H1 (cell line): ENCODE data around the gene SBDS. TPM values are rescaled to one million over a fixed set of nuclear protein-coding genes. Genes with fewer than 3 reads are reported as not detected.
"Not testable (repeated sequence)": the region's sequence is repeated elsewhere in the genome, so short reads cannot be mapped to it uniquely, and the experiment has no call there.

ENCODE experiments used
- CTCF ChIA-PET: fragments of 300-600 bp; sonication (Branson Sonifier 250); formaldehyde crosslinking; loops from one replicate; lab custom pipeline; 2021; ENCODE audit not compliant: partially characterized antibody; lab: Charles Lee
- POLR2A ChIA-PET: fragments of 300-600 bp; sonication (Branson Sonifier 250); formaldehyde crosslinking; loops from one replicate; lab custom pipeline; 2021; ENCODE audit warnings: inconsistent platforms; ENCODE audit not compliant: partially characterized antibody; lab: Charles Lee
- DNase-seq, 2 experiments: peaks; one replicate each; pipeline versions ENCODE4 v3.0.0 to v3.0.0-alpha.2; 2010 to 2022; ENCODE audit warnings: low spot score in 2 of 2, low read depth in 1 of 2, mixed read lengths in 1 of 2
- FAIRE-seq: peaks from 2 replicates; lab custom pipeline; 2011; peaks lifted over from hg19 to GRCh38; lab: Jason Lieb, UNC
- H2AFZ ChIP-seq: 2 replicates; pipeline ENCODE4 v1.8.1; 2012; ENCODE audit warnings: low read length, inconsistent platforms
- H2AK5ac ChIP-seq: 2 replicates; pipeline ENCODE4 v1.6.1; 2013; ENCODE audit warnings: low read depth, low read length
- H2BK120ac ChIP-seq: replicated peaks from 2 replicates; pipeline ENCODE3; 2013; ENCODE audit warnings: low read depth, low read length, inconsistent platforms
- H2BK12ac ChIP-seq: 2 replicates; pipeline ENCODE4 v1.6.1; 2013; ENCODE audit warnings: low read depth, low read length
- H2BK15ac ChIP-seq: 2 replicates; pipeline ENCODE4 v1.6.1; 2013; ENCODE audit warnings: low read length
- H2BK20ac ChIP-seq: 2 replicates; pipeline ENCODE4 v1.6.1; 2013; ENCODE audit warnings: low read length
- H2BK5ac ChIP-seq: 2 replicates; pipeline ENCODE4 v1.6.1; 2013; ENCODE audit warnings: low read depth, low read length
- H3K14ac ChIP-seq: 2 replicates; pipeline ENCODE4 v1.6.1; 2013; ENCODE audit warnings: inconsistent platforms; ENCODE audit not compliant: insufficient read length
- H3K18ac ChIP-seq: 2 replicates; pipeline ENCODE4 v1.6.1; 2013; ENCODE audit warnings: low read length; ENCODE audit errors: extremely low read depth
- H3K23ac ChIP-seq: 2 replicates; pipeline ENCODE4 v1.6.1; 2013; ENCODE audit warnings: inconsistent platforms; ENCODE audit not compliant: insufficient read length
- H3K23me2 ChIP-seq: 2 replicates; pipeline ENCODE4 v1.6.1; 2013; ENCODE audit warnings: low read depth, low read length
- H3K27ac ChIP-seq: 2 replicates; pipeline ENCODE4 v1.6.1; 2011; ENCODE audit warnings: low read depth, low read length, inconsistent platforms
- H3K27me3 ChIP-seq, 4 experiments: replicated peaks in 1 of 4; 1 replicate in 1 of 4; 2 replicates in 3 of 4; pipeline versions ENCODE4 v1.6.1 to v1.8.1; 2011 to 2013; ENCODE audit warnings: low read length in 3 of 4, mild to moderate bottlenecking in 3 of 4, inconsistent platforms in 2 of 4, mixed read lengths in 2 of 4, moderate library complexity in 1 of 4; ENCODE audit not compliant: control insufficient read depth in 3 of 4, insufficient read depth in 3 of 4; ENCODE audit errors: extremely low read depth in 1 of 4
- H3K36me3 ChIP-seq, 4 experiments: 2 replicates each; pipeline versions ENCODE4 v1.6.1 to v1.8.1; 2011 to 2013; ENCODE audit warnings: mild to moderate bottlenecking in 4 of 4, low read length in 3 of 4, moderate library complexity in 2 of 4, control low read depth in 1 of 4, inconsistent platforms in 1 of 4; ENCODE audit not compliant: insufficient read depth in 4 of 4, control insufficient read depth in 2 of 4
- H3K4ac ChIP-seq: replicated peaks from 2 replicates; pipeline ENCODE3; 2013; ENCODE audit warnings: low read length, low read depth, mixed read lengths, inconsistent platforms; ENCODE audit not compliant: insufficient read length
- H3K4me1 ChIP-seq, 4 experiments: replicated peaks in 1 of 4; 1 replicate in 1 of 4; 2 replicates in 3 of 4; pipeline versions ENCODE4 v1.6.1 to v1.8.1; 2011 to 2013; ENCODE audit warnings: low read length in 3 of 4, inconsistent platforms in 2 of 4, mixed read lengths in 1 of 4; ENCODE audit not compliant: insufficient read depth in 4 of 4, control insufficient read depth in 3 of 4
- H3K4me2 ChIP-seq, 2 experiments: 2 replicates each; pipeline versions ENCODE4 v1.6.1 to v1.8.1; 2011 to 2013; ENCODE audit warnings: low read depth in 2 of 2, low read length in 2 of 2, control low read depth in 1 of 2, inconsistent platforms in 1 of 2, mild to moderate bottlenecking in 1 of 2; ENCODE audit not compliant: insufficient read depth in 1 of 2
- H3K4me3 ChIP-seq, 4 experiments: fragments of 200-600, 300-600 bp in 1 of 4; sonication (generic), shearing (Covaris generic), sonication (Bioruptor Twin) in 1 of 4; 2 replicates each; pipeline versions ENCODE4 v1.5.1 to v1.8.1; 2011 to 2016; ENCODE audit warnings: low read length in 4 of 4, low read depth in 3 of 4, control low read depth in 2 of 4, inconsistent platforms in 2 of 4, mild to moderate bottlenecking in 2 of 4, mixed read lengths in 1 of 4, moderate library complexity in 1 of 4; ENCODE audit not compliant: insufficient read depth in 2 of 4; ENCODE audit errors: extremely low read depth in 1 of 4
- H3K56ac ChIP-seq: replicated peaks from 2 replicates; pipeline ENCODE3; 2013; ENCODE audit warnings: low read depth, mild to moderate bottlenecking, mixed read lengths, low read length, inconsistent platforms; ENCODE audit not compliant: insufficient read length
- H3K79me1 ChIP-seq: 2 replicates; pipeline ENCODE4 v1.6.1; 2013; ENCODE audit warnings: low read depth, low read length, control low read depth
- H3K79me2 ChIP-seq, 2 experiments: 2 replicates each; pipeline versions ENCODE4 v1.6.1 to v1.8.1; 2012 to 2013; ENCODE audit warnings: low read length in 2 of 2, mild to moderate bottlenecking in 2 of 2, inconsistent platforms in 1 of 2; ENCODE audit not compliant: insufficient read depth in 2 of 2, control insufficient read depth in 1 of 2
- H3K9ac ChIP-seq, 4 experiments: replicated peaks in 1 of 4; 1 replicate in 1 of 4; 2 replicates in 3 of 4; pipeline versions ENCODE4 v1.6.1 to v1.8.1; 2011 to 2013; ENCODE audit warnings: low read depth in 3 of 4, low read length in 3 of 4, control low read depth in 2 of 4, mild to moderate bottlenecking in 2 of 4, moderate library complexity in 2 of 4, inconsistent platforms in 1 of 4; ENCODE audit errors: extremely low read depth in 1 of 4
- H3K9me3 ChIP-seq, 2 experiments: 2 replicates each; pipeline versions ENCODE4 v1.6.1 to v1.8.1; 2012 to 2013; ENCODE audit warnings: mild to moderate bottlenecking in 2 of 2, moderate library complexity in 2 of 2, control low read depth in 1 of 2, inconsistent platforms in 1 of 2, low read depth in 1 of 2, low read length in 1 of 2, mixed read lengths in 1 of 2; ENCODE audit not compliant: insufficient read depth in 2 of 2
- H4K20me1 ChIP-seq, 2 experiments: replicated peaks in 1 of 2; 2 replicates each; pipeline versions ENCODE3 to v1.8.1; 2011 to 2013; ENCODE audit warnings: inconsistent platforms in 2 of 2, low read length in 2 of 2, mild to moderate bottlenecking in 1 of 2; ENCODE audit not compliant: insufficient read depth in 2 of 2, control insufficient read depth in 1 of 2
- H4K5ac ChIP-seq: 2 replicates; pipeline ENCODE4 v1.6.1; 2013; ENCODE audit warnings: low read length, low read depth, mixed read lengths, inconsistent platforms; ENCODE audit not compliant: insufficient read length
- H4K8ac ChIP-seq: 2 replicates; pipeline ENCODE4 v1.8.0; 2013; ENCODE audit warnings: mild to moderate bottlenecking, moderate library complexity, low read length, inconsistent platforms; ENCODE audit not compliant: insufficient read depth; ENCODE audit errors: extremely low read depth
- H4K91ac ChIP-seq: replicated peaks from 2 replicates; pipeline ENCODE3; 2013; ENCODE audit warnings: low read length, mixed read lengths, inconsistent platforms; ENCODE audit not compliant: insufficient read length
- WGBS, 2 experiments: shearing (Covaris generic) in 1 of 2; methylation state at CpG; one replicate each; pipeline versions ENCODE4 v1.1.6 to v1.1.7; 2013 to 2015; ENCODE audit warnings: low lambda C conversion rate in 2 of 2, mixed read lengths in 2 of 2, inconsistent platforms in 1 of 2, low coverage in 1 of 2, missing lambda C conversion rate in 1 of 2; ENCODE audit not compliant: insufficient replicate concordance in 2 of 2, insufficient coverage in 1 of 2, insufficient read length in 1 of 2; ENCODE audit errors: extremely low coverage in 1 of 2, missing lambda C conversion rate in 1 of 2; 5-methylcytosine and 5-hydroxymethylcytosine counted together
- polyA plus RNA-seq, 7 experiments: library from polyadenylated mRNA; depleted of rRNA in 3 of 7; stranded (reverse) in 5 of 7; unstranded in 2 of 7; fragments of >200 nt in 5 of 7; fragments of 200-250 nt in 2 of 7; gene quantifications; 1 replicate in 5 of 7; 2 replicates in 1 of 7; 4 replicates in 1 of 7; pipeline versions ENCODE4 v1.2.1 to v1.2.3, GENCODE V29; 2011 to 2013; ENCODE audit warnings: missing spikeins in 2 of 7, mixed read lengths in 2 of 7
- total RNA-seq: library from RNA; stranded (reverse); fragmentation: NEBNext Ultra II Directional; extraction: Animal tissue kit (Norgen Biotek cat#: 25700); gene quantifications from 2 replicates; pipeline ENCODE4 v1.2.1, GENCODE V29; 2021

The SBDS gene
- total and polyA plus RNA-seq, 2 of the 8 experiments (the other 6 are each of a cell fraction or from before 2014, with no cell fraction given): 8.2 to 27.5 TPM

GRCh38 chr7:66969001-66969400 is 26.4 kb downstream of the SBDS start:
- H3K23me2 ChIP-seq, H3K18ac ChIP-seq, H4K20me1 ChIP-seq, H2AFZ ChIP-seq, H3K27me3 ChIP-seq, H3K23ac ChIP-seq, H3K79me1 ChIP-seq, H2BK15ac ChIP-seq, H4K8ac ChIP-seq, H2BK12ac ChIP-seq, H2BK5ac ChIP-seq, H4K5ac ChIP-seq, H2BK20ac ChIP-seq, H3K9me3 ChIP-seq, H2BK120ac ChIP-seq, H3K4me1 ChIP-seq, H3K36me3 ChIP-seq, H3K9ac ChIP-seq, H3K79me2 ChIP-seq, H3K27ac ChIP-seq, DNase-seq, H3K14ac ChIP-seq, FAIRE-seq, H2AK5ac ChIP-seq, H3K4me3 ChIP-seq, H3K4ac ChIP-seq, H3K56ac ChIP-seq, H4K91ac ChIP-seq, H3K4me2 ChIP-seq: not testable (repeated sequence)
- WGBS, 2 experiments: 87% methylated on average over 5 of the region's 5 CpGs; no CpG with 5 or more reads in 1 of the 2 experiments
- ChIA-PET CTCF (interaction anchor here (0.7 to 1.6 kb wide), 3 partner anchors 11 to 815 kb away, joined by 3 to 4 read pairs (median 3); no protein-coding TSS in a partner anchor), POLR2A (interaction anchor here (0.7 kb wide), 2 partner anchors 70 to 124 kb away, joined by 3 read pairs; no protein-coding TSS in a partner anchor)
